ENCODE measurements around the gene NAA50.

Gene NAA50

GRCh38 chr3:113741086-113741485 lies 5.0 kb downstream of the NAA50 start:
- Histone ChIP-seq H4K20me1 (ENCODE audit: insufficient read depth, low read length) (peaks cover 6% of the 10 kb centered on the region; the same call in 1 of the 2 replicates), H3K4me1 (ENCODE audit: insufficient read depth, low read length, severe bottlenecking) (peaks cover 84% of the 10 kb centered on the region), H3K4me2 (ENCODE audit: low read length) (peak overlapping the region; percentile 49)

GRCh38 chr3:113736548-113737089 lies 9.4 kb downstream of the NAA50 start:
- H3K79me2 ChIP-seq (ENCODE audit: insufficient read depth, low read length) = peaks cover 100% of the 10 kb centered on the region
- H3K9me2 ChIP-seq (ENCODE audit: low read depth, low read length) = no peaks in the 10 kb centered on the region
- peaks cover 47% of the 10 kb centered on the region for H3K36me3 ChIP-seq (ENCODE audit: insufficient read depth, low read length)
- H3K4me2 ChIP-seq (ENCODE audit: low read length) = peak overlapping the region; percentile 10; the same call in 1 of the 2 replicates
- peak overlapping the region; percentile 45 for H3K27ac ChIP-seq (ENCODE audit: low read depth, low read length, poor library complexity, severe bottlenecking)
- no peak overlapping the region for H2AFZ ChIP-seq (ENCODE audit: low read length)
- no peak overlapping the region for H3K4me3 ChIP-seq (ENCODE audit: low read depth, low read length, poor library complexity, severe bottlenecking)
- H3K9ac ChIP-seq (ENCODE audit: low read length) = no peak overlapping the region
- H3K9me3 ChIP-seq (ENCODE audit: low read length) = no peaks in the 10 kb centered on the region
- no peaks in the 10 kb centered on the region for H3K27me3 ChIP-seq (ENCODE audit: insufficient read depth, low read length)
- H3F3A ChIP-seq (ENCODE audit: insufficient read depth, low read length) = no peaks in the 10 kb centered on the region
- H3K4me1 ChIP-seq (ENCODE audit: insufficient read depth, low read length, severe bottlenecking) = peaks cover 55% of the 10 kb centered on the region
- TF ChIP-seq, protein P1, sequence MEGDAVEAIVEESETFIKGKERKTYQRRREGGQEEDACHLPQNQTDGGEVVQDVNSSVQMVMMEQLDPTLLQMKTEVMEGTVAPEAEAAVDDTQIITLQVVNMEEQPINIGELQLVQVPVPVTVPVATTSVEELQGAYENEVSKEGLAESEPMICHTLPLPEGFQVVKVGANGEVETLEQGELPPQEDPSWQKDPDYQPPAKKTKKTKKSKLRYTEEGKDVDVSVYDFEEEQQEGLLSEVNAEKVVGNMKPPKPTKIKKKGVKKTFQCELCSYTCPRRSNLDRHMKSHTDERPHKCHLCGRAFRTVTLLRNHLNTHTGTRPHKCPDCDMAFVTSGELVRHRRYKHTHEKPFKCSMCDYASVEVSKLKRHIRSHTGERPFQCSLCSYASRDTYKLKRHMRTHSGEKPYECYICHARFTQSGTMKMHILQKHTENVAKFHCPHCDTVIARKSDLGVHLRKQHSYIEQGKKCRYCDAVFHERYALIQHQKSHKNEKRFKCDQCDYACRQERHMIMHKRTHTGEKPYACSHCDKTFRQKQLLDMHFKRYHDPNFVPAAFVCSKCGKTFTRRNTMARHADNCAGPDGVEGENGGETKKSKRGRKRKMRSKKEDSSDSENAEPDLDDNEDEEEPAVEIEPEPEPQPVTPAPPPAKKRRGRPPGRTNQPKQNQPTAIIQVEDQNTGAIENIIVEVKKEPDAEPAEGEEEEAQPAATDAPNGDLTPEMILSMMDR (IDR thresholded peaks at IDR 0.05; ENCODE audit: low read length) = peak; percentile 71
- no peak for TF ChIP-seq EZH2 (IDR thresholded peaks at IDR 0.05; ENCODE audit: borderline replicate concordance, low read length)
- peaks cover 6% of the 10 kb centered on the region; the same call in 1 of the 2 replicates for H4K20me1 ChIP-seq (ENCODE audit: insufficient read depth, low read length)

More at GRCh38 chr3:113741086-113741485, 5.0 kb downstream of the NAA50 start:
- H3K36me3 ChIP-seq (ENCODE audit: insufficient read depth, low read length) = peaks cover 22% of the 10 kb centered on the region
- no peaks in the 10 kb centered on the region for H3K9me3 ChIP-seq (ENCODE audit: low read length)
- H3K4me3 ChIP-seq (ENCODE audit: low read depth, low read length, poor library complexity, severe bottlenecking) = peak overlapping the region; percentile 8
- no peaks in the 10 kb centered on the region for H3K27me3 ChIP-seq (ENCODE audit: insufficient read depth, low read length)
- peak overlapping the region; percentile 31 for H3K27ac ChIP-seq (ENCODE audit: low read depth, low read length, poor library complexity, severe bottlenecking)
- no peaks in the 10 kb centered on the region for H3F3A ChIP-seq (ENCODE audit: insufficient read depth, low read length)
- TF ChIP-seq, protein P1 (IDR thresholded peaks at IDR 0.05; ENCODE audit: low read length) = no peak
- no peak for TF ChIP-seq EZH2 (IDR thresholded peaks at IDR 0.05; ENCODE audit: borderline replicate concordance, low read length)
- peaks cover 96% of the 10 kb centered on the region for H3K79me2 ChIP-seq (ENCODE audit: insufficient read depth, low read length)
- H3K9me2 ChIP-seq (ENCODE audit: low read depth, low read length) = no peaks in the 10 kb centered on the region
- H2AFZ ChIP-seq (ENCODE audit: low read length) = no peak overlapping the region
- peak overlapping the region; percentile 2; the same call in 1 of the 2 replicates for H3K9ac ChIP-seq (ENCODE audit: low read length)

DNA sequence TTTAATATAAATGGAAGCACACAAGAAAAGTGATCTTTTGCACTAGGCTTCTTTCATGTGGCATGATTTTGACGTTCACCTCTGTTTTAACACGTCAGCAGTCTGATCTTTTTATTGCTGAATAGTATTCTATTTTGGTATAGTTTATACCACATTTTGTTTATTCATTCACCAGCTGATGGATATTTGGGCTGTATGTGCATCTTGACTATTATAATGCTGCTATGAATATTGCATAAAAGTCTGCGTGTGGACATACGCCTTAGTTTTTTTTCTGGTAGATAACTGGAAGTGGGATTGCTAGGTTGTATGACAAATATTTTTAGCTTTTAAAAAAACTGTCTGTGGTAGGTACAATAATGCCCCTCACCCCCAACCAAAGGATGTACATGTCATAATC lies 14.4 kb downstream of the NAA50 start:
- peaks cover 84% of the 10 kb centered on the region for H3K36me3 ChIP-seq (ENCODE audit: insufficient read depth, low read length)
- H2AFZ ChIP-seq (ENCODE audit: low read length) = no peak overlapping the region
- H3K9ac ChIP-seq (ENCODE audit: low read length) = no peak overlapping the region
- no peaks in the 10 kb centered on the region for H3K9me2 ChIP-seq (ENCODE audit: low read depth, low read length)
- H3K79me2 ChIP-seq (ENCODE audit: insufficient read depth, low read length) = peaks cover 99% of the 10 kb centered on the region
- TF ChIP-seq EZH2 (IDR thresholded peaks at IDR 0.05; ENCODE audit: borderline replicate concordance, low read length) = no peak
- TF ChIP-seq, protein P1 (IDR thresholded peaks at IDR 0.05; ENCODE audit: low read length) = no peak
- H3K4me1 ChIP-seq (ENCODE audit: insufficient read depth, low read length, severe bottlenecking) = peaks cover 7% of the 10 kb centered on the region
- no peak overlapping the region for H3K27ac ChIP-seq (ENCODE audit: low read depth, low read length, poor library complexity, severe bottlenecking)
- 0 out of 2 replicates have a peak, but pooled peaks cover 3% of the 10 kb centered on the region for H4K20me1 ChIP-seq (ENCODE audit: insufficient read depth, low read length)
- H3K9me3 ChIP-seq (ENCODE audit: low read length) = no peaks in the 10 kb centered on the region
- H3K4me2 ChIP-seq (ENCODE audit: low read length) = no peak overlapping the region
- H3K4me3 ChIP-seq (ENCODE audit: low read depth, low read length, poor library complexity, severe bottlenecking) = no peak overlapping the region
- H3F3A ChIP-seq (ENCODE audit: insufficient read depth, low read length) = no peaks in the 10 kb centered on the region
- no peaks in the 10 kb centered on the region for H3K27me3 ChIP-seq (ENCODE audit: insufficient read depth, low read length)
